Activated CD4-positive, alpha-beta T cell treated with anti-CD3 and anti-CD28 coated beads, Interleukin-2, amount 10 ng/mL, durations not matched to agents 24 days and 14 days (primary cell): ENCODE results near the gene CALML3. TPM values are rescaled to one million over a fixed set of nuclear protein-coding genes. Genes with fewer than 3 reads are reported as not detected.

ENCODE experiments used
- DNase-seq: peaks from one replicate; pipeline ENCODE4 v3.0.0; 2022
- H3K27ac Mint-ChIP-seq: one replicate; pipeline ENCODE4 v1.8.0; 2022; ENCODE audit warnings: mild to moderate bottlenecking, mixed read lengths
- H3K27me3 Mint-ChIP-seq: one replicate; pipeline ENCODE4 v1.8.0; 2022; ENCODE audit warnings: mixed read lengths
- H3K36me3 Mint-ChIP-seq: one replicate; pipeline ENCODE4 v1.8.0; 2022; ENCODE audit warnings: low read depth, mild to moderate bottlenecking, mixed read lengths
- H3K4me1 Mint-ChIP-seq: one replicate; pipeline ENCODE4 v1.8.0; 2021; ENCODE audit warnings: mixed read lengths
- H3K4me3 Mint-ChIP-seq: one replicate; pipeline ENCODE4 v1.8.0; 2022; ENCODE audit warnings: mild to moderate bottlenecking, moderate library complexity, mixed read lengths
- H3K9me3 Mint-ChIP-seq: one replicate; pipeline ENCODE4 v1.8.0; 2021; ENCODE audit warnings: mixed read lengths
- intact Hi-C: fragments of 100-400 bp; cut with micrococcal nuclease; formaldehyde crosslinking; loops from one replicate; pipeline ENCODE4 v1.15.1; 2023
- total RNA-seq: library from RNA; stranded (reverse); gene quantifications from 2 replicates; pipeline ENCODE4 v1.2.3, GENCODE V29; 2022

CALML3 gene
- total RNA-seq, 1 donor from 2014 or later = not detected

DNA sequence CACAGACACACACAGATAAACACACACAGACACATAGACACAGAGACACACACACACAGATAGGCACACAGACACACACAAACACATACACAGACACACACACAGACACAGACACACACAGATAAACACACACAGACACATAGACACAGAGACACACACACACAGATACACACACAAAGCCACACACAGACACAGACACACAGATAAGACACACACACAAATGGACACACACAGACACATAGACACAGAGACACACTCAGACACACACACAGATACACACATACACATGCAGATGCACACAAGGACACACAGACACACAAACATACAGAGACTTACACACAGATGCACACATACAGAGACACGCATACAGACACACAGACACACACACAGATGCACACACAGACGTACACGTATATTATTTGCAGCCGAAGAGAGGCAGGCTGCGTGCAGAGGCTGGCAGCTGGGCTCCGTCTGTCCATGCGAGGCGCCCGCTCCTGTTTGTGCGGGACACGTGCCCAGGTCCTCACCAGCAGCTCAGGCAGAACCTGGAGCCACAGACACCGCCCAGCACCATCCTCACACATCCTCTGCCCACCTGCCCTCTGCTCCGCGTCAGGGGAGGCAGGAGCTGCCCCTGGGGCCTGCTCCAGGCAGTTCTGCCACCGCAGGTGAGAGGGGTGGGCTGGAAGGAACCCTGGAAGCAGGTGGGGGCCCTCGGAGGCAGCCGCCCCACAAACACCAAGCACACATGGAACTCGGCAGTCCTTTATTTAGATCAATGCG, 26.6 kb upstream of the CALML3 start:
- no peak overlapping the region for H3K27ac Mint-ChIP-seq
- peaks cover 6% of the 10 kb centered on the region for H3K27me3 Mint-ChIP-seq
- no peaks in the 10 kb centered on the region for H3K9me3 Mint-ChIP-seq
- intact Hi-C loops = no loop called here
- no peak for DNase-seq
- H3K36me3 Mint-ChIP-seq = no peaks in the 10 kb centered on the region
- H3K4me3 Mint-ChIP-seq = no peak overlapping the region
- no peaks in the 10 kb centered on the region for H3K4me1 Mint-ChIP-seq

DNA sequence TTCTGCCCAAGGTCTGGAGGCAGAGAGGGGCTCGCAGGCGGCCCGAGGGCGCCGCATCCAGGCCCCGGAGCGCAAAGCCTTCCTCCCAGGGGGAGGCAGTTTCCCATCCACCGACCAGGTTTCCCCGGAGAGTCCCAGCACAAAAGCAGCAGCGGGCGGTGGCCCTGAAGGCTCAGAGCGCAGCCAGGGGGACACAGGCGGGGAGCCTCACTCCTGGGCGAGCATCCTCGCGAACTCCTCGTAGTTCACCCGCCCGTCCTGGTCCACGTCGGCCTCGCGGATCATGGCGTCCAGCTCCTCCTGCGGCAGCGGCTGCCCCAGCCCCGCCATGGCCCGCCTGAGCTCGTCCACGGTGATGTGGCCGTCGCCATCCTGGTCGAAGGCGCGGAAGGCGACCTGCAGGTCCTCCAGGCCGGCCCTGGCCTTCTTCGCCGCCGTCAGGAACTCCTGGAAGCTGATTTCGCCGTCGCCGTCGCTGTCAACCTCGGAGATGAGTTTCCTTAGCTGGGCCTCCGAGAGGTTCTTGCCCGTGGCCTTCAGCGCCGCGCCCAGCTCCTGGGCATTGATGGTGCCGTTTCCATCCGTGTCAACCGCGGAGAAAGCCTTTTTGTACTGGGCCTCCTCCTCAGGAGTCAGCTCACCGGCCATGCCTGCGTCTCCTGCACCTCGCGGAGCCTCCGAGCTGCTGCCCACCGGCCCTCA, 25.8 kb upstream of the CALML3 start:
- Mint-ChIP-seq H3K36me3 (no peaks in the 10 kb centered on the region), H3K27me3 (peaks cover 6% of the 10 kb centered on the region), H3K4me1 (no peaks in the 10 kb centered on the region), H3K9me3 (no peaks in the 10 kb centered on the region), H3K4me3 (no peak overlapping the region), H3K27ac (no peak overlapping the region)
- intact Hi-C loops = no loop called here
- DNase-seq = no peak

DNA sequence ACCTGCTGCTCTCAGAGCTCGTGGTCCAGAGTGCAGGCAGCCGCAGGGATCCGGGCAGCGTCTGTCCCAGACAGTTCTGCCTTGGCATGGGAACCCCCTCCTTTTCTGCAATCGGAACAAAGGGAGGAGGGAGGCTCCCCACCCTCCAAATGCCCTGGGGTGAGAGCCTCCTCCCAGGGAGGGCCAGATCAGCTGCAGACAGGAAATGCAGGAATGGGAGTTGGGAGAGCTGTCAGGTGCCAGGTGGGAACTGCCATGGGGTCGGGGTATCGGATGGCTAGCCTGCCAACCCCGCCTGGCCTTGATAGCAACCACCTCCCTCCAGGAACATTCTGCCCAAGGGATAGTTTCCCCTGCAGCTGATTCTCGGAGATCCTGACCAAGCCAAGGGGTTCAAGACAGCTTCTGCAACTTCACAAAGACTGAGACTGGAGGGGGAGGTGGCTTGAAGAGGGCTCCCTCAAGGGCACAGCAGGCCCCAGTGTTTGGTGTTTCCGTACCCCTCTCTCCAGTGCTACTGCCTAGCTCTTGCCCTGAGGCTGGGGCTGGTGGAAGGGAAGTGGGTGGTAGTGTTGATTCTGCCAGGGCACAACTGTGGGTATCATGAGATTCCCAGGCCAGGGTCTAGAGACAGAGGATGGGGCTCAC, 25.1 kb upstream of the CALML3 start, which contains the start of gene CALML5:
Gene CALML5 (minus strand): TSS at position 78 of the 648 bp plus-strand sequence. CDS start 132 bp downstream, outside the sequence.
- Mint-ChIP-seq H3K27ac (no peak within 1 kb of the TSS), H3K4me1 (no peaks in the 10 kb centered on the region), H3K4me3 (no peak within 1 kb of the TSS), H3K36me3 (no peaks in the 10 kb centered on the region), H3K27me3 (peaks cover 6% of the 10 kb centered on the region), H3K9me3 (no peaks in the 10 kb centered on the region)
- DNase-seq = no peak
- intact Hi-C loops = no loop called here

DNA sequence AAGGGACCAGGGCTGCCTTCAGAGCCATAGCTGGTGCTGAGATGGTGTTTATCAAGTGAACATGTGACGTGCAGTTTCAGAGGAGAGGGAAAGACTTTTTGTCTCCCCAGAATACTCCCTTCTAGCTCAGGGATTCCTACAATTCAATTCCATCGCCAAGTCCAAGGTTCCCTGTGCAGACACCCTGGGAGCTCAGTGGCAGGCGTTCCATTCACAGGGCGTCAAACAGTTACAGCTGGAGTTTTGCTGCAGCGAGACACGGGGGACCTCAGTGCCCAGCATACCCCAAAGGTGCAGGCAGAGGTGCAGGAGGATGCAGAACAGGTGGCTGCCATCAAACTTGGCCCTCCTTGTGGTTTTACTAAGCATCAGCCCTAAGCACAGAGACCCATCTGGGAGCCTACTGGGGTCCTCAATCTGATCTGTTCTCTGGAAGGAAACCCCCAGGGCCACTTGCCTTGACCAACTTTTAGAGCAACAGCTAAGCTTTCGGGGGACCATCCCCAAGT, 24.5 kb upstream of the CALML3 start:
- Mint-ChIP-seq H3K4me3 (no peak overlapping the region), H3K9me3 (no peaks in the 10 kb centered on the region), H3K4me1 (no peaks in the 10 kb centered on the region), H3K27ac (no peak overlapping the region), H3K36me3 (no peaks in the 10 kb centered on the region), H3K27me3 (peaks cover 7% of the 10 kb centered on the region)
- intact Hi-C loops = no loop called here
- DNase-seq = no peak

DNA sequence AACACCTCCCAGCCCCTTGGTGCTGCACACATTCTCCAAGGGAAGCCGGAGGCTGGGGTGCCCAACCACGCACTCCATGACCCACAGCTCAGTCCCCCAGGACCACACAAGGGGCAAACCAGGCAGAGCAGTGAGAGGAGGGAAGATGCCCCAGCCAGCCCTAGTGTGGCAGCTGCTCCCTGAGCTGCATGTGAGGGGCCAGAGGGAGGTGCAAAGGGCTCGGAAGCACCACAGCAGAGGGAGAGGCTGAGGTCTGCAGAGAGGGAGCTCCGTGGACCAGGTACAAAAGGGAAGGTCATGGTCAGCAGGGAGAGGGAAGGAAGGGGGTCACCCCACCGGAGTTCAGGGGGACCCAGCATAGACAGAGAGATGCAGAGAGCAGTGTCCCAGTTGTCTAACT, 23.9 kb upstream of the CALML3 start:
- Mint-ChIP-seq H3K4me1 (no peaks in the 10 kb centered on the region), H3K27me3 (peaks cover 10% of the 10 kb centered on the region), H3K27ac (no peak overlapping the region), H3K4me3 (no peak overlapping the region), H3K36me3 (no peaks in the 10 kb centered on the region), H3K9me3 (no peaks in the 10 kb centered on the region)
- intact Hi-C loops = no loop called here
- DNase-seq = no peak

DNA sequence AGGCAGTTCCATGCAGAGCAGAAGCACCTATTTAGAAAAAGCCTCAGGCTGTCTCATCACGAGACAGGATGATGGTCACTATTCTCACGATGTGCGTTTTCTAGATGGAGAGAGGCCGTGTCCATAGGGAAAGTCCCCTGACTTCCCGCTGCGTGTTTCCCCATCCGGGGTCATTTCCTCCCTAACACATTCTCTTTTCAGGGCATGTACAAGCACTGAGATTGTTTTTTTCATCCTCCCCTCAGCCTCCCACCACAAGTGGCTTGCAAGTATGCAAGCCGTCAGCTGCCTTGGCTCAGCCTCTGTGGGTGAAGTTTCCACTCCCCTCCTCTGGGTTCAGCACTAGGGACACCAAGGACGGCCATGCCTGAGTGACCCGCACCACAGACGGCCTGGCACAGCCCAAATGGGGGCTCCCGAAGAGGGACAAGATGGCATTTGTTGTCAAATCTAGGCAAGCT, 22.7 kb upstream of the CALML3 start:
- Mint-ChIP-seq H3K4me1 (no peaks in the 10 kb centered on the region), H3K36me3 (no peaks in the 10 kb centered on the region), H3K4me3 (no peak overlapping the region), H3K9me3 (no peaks in the 10 kb centered on the region), H3K27ac (no peak overlapping the region), H3K27me3 (peaks cover 10% of the 10 kb centered on the region)
- intact Hi-C loops = no loop called here
- DNase-seq = no peak

DNA sequence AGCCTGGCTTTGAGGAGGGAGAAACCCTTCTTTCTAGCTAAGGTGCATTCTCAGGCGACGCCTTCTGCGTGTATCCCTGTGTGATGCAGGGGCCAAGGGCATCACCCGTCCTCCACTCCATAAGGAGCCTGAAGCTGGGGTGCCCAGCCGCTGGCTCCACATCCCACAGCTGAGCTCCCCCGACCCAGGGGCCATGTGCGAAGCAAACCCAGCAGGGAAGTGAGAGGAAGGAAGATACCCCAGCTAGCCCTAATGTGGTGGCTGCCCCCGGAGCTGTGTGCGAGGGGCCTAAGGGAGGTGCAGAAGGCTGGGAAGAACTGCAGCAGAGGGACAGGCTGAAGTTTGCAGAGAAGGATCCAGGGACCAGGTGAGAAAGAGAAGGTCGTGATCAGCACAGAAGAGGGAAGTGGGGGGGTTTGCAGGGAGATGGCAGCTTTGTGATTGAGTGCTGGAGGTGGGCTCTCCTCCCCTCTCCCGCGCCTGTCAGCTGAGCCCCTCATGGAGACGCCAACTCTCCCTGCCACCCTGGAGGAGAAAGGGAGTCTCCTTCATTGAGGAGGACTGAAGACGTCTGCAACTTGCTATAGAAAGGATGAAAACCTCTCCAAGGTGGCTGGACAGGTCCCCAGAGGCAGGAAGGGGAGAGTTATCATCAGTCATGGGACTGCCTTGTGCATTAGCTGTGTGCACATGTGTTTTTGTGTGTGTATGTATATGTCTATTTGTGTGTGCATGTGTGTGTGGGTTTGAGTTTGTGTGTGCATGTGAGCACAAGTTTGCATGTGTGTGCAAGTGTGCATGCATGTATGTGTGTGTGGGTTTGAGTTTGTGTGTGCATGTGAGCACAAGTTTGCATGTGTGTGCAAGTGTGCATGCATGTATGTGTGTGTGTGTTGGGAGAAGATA, 21.9 kb upstream of the CALML3 start:
- H3K9me3 Mint-ChIP-seq = no peaks in the 10 kb centered on the region
- H3K4me1 Mint-ChIP-seq = no peaks in the 10 kb centered on the region
- intact Hi-C loops = no loop called here

DNA sequence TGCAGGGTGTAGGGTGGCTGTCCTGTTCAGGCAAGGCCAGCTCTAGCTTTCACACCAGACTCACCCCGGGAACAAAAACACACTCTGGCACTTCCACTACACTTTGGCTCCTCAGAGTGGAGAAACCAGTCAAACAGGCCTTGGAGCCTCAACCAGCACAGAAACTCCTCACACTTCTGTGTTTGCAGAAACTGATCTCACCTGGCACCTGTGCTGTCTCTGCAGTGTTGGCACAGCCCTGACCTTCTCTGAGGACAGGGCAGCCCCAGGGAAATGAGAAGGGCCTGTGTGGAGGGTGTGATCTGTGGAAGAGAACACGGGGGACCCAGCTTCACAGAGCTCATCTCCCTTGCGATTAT, 21.3 kb upstream of the CALML3 start:
- H3K36me3 Mint-ChIP-seq = no peaks in the 10 kb centered on the region
- no peak overlapping the region for H3K27ac Mint-ChIP-seq
- intact Hi-C loops = no loop called here
- no peaks in the 10 kb centered on the region for H3K9me3 Mint-ChIP-seq
- no peaks in the 10 kb centered on the region for H3K4me1 Mint-ChIP-seq
- no peak for DNase-seq
- no peak overlapping the region for H3K4me3 Mint-ChIP-seq
- peaks cover 10% of the 10 kb centered on the region for H3K27me3 Mint-ChIP-seq

More for the DNA sequence above, 21.9 kb upstream of the CALML3 start:
- no peak for DNase-seq
- Mint-ChIP-seq H3K27me3 (peaks cover 10% of the 10 kb centered on the region), H3K36me3 (no peaks in the 10 kb centered on the region), H3K4me3 (no peak overlapping the region), H3K27ac (no peak overlapping the region)

DNA sequence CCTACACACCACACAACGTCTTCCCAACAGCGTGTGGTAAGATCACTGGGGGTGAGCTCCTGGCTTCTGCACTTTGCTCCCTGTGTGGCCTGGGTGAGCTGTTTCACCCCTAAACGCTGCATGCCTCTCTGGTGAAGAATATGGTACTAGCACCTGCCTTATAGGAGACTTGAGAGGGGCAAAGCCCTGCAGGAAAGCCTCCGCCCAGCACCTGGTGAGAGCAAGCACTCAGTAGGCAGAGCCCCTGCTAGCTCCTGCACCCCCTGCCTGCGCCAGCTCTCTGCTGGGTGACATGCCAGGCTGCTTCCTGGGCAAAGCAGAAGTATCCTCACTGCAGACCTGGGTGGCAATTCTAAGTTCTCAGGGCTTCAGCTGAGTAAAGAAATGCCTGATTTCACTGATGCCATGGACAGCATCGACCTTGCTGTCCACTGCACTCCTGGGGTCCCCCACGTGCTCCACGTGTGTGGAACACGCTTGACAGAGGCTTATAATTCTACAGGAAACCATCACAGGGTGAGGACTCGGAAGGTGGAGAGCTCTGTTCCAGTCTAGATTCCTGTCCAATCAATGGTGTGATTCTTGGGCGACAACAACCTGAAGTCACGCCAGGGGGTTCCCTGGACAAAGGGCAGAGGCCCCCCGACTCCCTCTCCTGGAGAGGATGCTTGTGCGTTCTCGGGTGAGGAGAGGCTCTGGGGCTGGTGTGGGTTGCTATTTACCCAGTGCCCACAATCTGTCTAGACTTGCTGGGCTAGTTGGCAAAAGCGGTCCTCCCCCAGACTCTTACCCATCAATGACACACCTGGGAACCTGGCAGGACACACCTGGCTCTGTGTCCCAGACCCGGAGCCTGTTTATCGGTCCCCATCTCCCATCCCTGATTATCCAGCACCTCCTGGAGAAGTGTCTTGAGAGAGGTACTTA, 20.4 kb upstream of the CALML3 start:
- intact Hi-C loops = no loop called here
- peaks cover 10% of the 10 kb centered on the region for H3K27me3 Mint-ChIP-seq
- H3K36me3 Mint-ChIP-seq = no peaks in the 10 kb centered on the region
- H3K4me3 Mint-ChIP-seq = no peak overlapping the region
- H3K9me3 Mint-ChIP-seq = no peaks in the 10 kb centered on the region
- no peak overlapping the region for H3K27ac Mint-ChIP-seq
- H3K4me1 Mint-ChIP-seq = no peaks in the 10 kb centered on the region
- DNase-seq = no peak

DNA sequence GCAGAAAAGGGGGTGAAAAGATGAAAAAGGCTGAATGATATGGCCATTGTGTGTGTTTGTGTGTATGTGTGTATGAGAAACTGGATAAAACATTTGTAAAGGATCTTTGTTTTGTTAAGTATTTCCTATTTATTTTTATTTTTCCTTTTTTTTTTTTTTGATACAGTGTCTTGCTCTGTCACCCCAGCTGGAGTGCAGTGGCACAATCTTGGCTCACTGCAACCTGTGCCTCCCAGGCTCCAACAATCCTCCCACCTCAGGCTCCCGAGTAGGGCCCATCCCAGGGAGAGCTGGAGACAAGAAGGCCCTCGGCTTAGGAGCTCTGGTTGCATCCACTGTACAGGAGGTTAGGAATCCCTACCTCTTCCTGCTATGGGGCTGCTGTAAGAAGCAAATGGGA, 18.5 kb upstream of the CALML3 start:
- Mint-ChIP-seq H3K36me3 (no peaks in the 10 kb centered on the region), H3K9me3 (no peaks in the 10 kb centered on the region), H3K4me3 (no peak overlapping the region), H3K27me3 (peaks cover 8% of the 10 kb centered on the region), H3K27ac (no peak overlapping the region), H3K4me1 (no peaks in the 10 kb centered on the region)
- no peak for DNase-seq
- intact Hi-C loops = no loop called here

DNA sequence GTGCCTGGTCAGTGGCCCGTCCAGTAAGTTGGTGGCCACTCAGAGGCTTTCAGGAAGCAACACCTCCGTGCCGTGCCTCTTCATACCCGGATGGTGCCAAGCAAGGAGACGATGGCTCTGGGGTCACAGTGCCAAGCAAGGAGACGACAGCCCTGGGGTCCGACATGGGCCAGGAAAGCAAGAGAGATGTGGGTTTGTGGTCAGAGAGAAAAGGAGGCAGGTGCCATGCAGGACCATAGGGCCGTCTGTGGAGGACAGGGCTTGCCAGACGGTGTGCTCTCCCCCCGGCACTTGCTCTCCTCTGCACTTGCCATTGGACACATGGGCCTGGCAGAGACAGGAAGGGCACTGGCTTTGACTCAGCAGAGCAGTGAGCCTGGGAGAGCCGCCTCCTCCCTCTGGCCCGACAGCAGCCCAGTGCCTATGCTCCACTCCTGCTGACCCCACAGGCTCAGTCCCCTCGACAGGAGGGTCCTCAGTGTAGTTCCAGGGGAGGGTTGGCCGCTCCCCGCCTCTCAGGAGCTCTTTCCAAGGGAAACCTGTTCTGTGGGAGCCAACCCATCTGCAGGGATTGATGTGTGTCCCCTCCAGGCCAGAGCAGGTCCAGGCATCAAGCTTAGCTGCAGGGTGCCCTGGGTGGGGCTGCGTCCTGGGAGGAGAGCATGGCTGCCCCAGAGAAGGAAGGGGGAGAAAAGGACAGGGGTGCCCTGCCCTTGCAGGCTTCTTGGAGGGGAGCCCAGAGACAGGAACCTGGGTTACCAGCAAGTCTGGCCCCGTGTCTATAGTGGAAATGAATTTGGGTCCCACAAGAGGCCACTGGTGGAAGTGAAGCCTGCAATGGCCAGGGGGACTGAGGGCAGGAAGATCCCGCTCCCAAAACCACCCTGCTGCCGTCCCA, 17.8 kb upstream of the CALML3 start:
- intact Hi-C loops = no loop called here
- Mint-ChIP-seq H3K4me1 (no peaks in the 10 kb centered on the region), H3K36me3 (no peaks in the 10 kb centered on the region), H3K9me3 (no peaks in the 10 kb centered on the region), H3K4me3 (no peak overlapping the region), H3K27me3 (peaks cover 8% of the 10 kb centered on the region), H3K27ac (no peak overlapping the region)
- DNase-seq = no peak

DNA sequence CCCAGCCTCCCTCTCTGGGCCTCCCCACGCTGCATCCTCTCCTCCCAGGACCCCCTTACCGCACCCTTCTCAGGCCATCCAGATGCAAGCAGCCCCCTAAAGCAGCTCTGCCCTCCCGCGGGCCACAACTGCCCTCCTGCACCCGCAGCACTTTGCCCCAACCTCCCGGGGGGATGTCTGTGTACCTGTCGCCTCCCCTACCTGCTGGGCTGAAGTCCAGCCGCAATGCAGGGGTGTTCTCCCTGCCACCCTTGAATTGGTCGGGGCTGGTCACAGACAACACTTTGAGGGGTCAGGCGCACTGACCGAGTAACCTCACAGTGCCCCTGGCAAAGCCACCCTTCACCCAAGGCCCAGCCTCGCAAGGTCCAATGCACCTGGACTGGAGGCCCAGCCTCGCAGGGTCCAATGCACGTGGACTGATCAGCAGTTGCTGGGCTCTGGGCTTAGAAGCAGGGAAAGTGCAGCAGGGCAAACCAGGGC, 17.1 kb upstream of the CALML3 start:
- Mint-ChIP-seq H3K27me3 (peaks cover 15% of the 10 kb centered on the region), H3K9me3 (no peaks in the 10 kb centered on the region), H3K4me3 (no peak overlapping the region), H3K36me3 (no peaks in the 10 kb centered on the region), H3K27ac (no peak overlapping the region), H3K4me1 (no peaks in the 10 kb centered on the region)
- intact Hi-C loops = no loop called here
- no peak for DNase-seq
